GM21529 (cell line): ENCODE data around the gene HOTAIR.

Experiments
- ATAC-seq: cut with Tn5 transposase; IDR thresholded peaks from one replicate; pipeline ENCODE4 v1.9.1; 2021; ENCODE audit not compliant: unreplicated experiment

The HOTAIR gene

GRCh38 chr12:53976172-53976822 lies 1.5 kb upstream of the HOTAIR start:
- no peak for ATAC-seq

GRCh38 chr12:53975479-53976152 lies 862 bp upstream of the HOTAIR start:
- ATAC-seq: no peak

- ATAC-seq: no peak
Observed at GRCh38 chr12:53975064-53975471, 314 bp upstream of the HOTAIR start.

DNA sequence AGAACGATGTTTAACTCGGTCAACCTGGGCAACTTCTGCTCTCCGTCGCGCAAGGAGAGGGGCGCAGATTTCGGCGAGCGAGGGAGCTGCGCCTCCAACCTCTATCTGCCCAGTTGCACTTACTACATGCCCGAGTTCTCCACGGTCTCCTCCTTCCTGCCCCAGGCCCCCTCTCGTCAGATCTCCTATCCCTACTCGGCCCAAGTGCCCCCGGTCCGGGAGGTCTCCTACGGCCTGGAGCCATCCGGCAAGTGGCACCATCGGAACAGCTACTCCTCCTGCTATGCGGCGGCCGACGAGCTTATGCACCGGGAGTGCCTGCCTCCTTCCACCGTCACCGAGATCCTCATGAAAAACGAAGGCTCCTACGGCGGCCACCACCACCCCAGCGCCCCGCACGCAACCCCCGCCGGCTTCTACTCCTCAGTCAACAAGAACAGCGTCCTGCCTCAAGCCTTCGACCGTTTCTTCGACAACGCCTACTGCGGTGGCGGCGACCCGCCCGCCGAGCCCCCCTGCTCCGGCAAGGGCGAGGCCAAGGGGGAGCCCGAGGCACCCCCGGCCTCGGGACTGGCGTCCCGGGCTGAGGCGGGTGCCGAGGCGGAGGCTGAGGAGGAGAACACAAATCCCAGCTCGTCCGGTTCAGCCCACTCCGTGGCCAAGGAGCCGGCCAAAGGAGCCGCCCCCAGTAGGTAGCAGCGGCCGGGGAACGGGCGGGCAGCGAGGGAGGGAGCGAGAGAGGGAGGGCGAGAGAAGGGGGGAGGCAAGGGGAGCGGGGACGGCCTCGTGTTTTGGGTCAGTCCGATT lies 1.3 kb downstream of the HOTAIR start:
- ATAC-seq: no peak

GRCh38 chr12:53972722-53973235 lies 2.0 kb downstream of the HOTAIR start, which contains the start of gene HOXC11:
Gene HOXC11, plus strand, starts transcription at chr12:53973126. Its CDS starts 116 bp downstream, at chr12:53973242.
- no peak for ATAC-seq

DNA sequence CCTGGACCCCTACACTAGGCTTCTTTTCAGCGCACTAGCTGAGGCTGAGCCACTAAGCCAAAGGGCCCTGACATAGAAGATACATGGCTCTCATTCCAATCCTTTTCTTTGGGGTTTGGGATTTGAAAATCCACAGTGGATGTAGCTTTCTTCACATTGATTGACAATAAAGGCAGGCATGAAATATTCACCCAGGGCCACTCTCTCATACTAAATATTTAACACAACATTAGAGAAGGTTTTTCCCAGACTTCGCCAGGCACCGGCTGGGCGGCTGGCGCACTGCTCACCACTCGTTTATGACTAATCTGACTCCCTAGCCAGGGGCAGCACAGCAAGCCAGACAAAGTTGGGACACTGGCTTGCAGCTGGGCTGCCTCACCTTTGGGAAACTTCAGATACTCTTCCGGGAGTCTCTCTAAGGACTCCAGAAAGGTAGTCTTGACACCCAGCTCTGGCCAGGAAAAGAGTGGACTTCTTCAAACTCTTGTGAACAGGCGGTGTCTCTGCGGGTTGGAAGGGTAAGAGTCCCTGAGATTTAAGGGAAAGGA lies 2.5 kb downstream of the HOTAIR start:
- no peak for ATAC-seq

DNA sequence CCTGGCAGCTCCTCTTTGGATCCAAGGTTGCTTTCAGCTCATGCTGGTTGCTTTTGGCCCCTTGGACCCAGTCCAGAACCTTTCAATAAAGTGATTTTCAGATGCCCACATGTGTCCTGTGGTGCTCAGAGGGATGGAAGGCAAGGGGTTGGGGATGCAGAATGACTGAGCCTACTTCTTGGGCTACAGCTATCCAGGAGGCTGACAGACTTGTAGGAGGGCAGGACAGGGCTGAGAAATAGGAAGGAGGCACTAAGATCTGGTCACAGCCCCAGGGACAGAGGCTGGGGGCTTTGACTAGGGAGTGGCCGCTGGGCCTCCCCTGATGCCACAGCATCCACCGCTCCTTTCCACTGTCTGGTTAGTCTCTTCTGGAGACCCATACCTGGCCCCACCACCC lies 3.1 kb downstream of the HOTAIR start:
- ATAC-seq: no peak

GRCh38 chr12:53971129-53971528 lies 3.6 kb downstream of the HOTAIR start:
- no peak for ATAC-seq

DNA sequence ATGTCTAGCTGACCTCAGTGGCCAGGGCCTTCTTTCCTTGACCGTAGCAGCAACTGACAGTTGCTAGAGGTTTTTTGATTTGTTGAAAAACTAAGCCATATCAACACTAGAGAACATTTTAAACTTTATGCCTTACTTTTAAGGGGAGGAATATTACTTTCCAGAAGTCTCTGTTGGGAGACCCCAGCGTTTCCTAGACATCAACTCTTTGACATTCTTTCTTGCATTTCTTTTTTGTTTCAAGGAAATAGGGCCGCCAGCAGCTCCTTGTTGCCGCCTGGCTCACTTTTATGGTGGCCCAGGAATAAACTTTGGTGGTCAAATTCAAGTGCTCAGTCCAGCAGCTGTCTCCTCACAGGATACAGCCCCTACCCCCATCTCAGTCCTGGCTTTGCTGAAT lies 4.3 kb downstream of the HOTAIR start:
- no peak for ATAC-seq

DNA sequence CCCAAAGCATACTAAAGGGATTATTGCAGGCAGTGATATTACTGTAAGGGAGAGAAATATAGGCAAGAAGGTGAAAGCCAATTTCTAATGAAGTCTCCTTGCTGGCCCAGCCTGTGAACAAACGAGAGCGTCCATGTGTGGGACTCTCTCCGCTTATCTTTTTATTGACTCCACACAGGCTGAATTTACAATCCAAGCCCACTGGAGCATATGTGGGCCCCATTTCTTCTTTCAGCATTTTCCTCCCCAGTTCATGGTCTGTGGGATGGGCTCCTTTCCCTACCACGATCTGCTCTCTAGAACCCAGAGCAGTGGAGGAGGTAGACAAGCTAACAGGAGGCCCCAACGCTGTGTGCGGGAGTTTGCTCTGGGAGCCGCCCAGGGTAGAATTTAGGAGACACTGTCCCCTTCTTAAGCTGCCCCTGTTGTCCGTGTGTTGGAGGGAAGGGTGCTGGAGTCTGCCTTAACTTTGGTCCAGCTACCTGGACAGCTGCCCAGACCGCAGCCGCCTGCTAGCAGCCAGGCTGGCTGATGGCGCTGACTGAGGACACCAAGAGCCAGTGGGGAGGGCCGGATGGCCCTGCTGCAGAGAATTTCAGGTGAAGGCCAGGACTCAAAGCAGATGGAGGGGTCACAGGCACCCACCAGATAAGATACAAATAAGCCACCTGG lies 5.0 kb downstream of the HOTAIR start:
- ATAC-seq: no peak

- no peak for ATAC-seq
Observed at GRCh38 chr12:53968214-53969127, 6.3 kb downstream of the HOTAIR start.

DNA sequence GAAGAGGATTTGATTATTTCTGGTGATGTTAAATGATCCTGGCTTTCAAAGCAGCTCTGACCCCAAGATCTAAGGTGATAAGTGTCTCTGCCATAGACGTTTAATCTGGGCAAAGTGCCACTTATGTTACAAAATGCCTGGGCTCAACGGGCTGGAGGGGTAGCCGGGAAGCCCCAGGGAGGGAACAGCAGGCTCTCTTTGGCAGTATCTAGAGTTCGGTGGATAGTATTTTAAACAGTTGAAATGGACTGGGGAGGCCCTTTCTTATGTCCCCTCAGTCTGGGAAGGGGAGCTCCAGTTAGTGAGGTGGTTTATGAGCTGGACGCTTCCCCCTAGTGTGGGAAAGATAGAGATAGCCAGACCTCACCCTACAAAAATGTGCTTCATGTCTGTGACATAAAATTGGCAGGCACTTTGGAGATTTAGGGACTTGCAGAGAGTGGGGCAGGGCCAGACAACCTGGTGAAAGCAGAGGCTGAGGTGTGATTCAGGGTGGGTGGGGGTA lies 7.3 kb downstream of the HOTAIR start:
- no peak for ATAC-seq

- no peak for ATAC-seq
Observed at GRCh38 chr12:53966385-53967133, 8.2 kb downstream of the HOTAIR start.

DNA sequence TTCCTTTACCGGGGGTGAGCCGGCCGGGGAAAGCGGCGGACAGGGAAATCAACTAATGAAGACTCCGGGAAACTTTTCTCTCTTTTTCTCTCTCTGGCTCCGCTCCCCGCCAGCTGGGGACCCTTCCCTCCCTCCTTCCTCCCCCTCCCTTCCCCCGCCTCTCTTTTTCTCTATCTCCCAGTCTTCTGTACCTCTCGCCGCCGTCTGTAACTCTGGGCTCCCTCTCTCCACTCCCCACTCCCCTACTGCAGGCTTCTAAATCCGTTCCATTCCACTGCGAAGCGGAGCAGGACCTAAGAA lies 8.7 kb downstream of the HOTAIR start:
- no peak for ATAC-seq

DNA sequence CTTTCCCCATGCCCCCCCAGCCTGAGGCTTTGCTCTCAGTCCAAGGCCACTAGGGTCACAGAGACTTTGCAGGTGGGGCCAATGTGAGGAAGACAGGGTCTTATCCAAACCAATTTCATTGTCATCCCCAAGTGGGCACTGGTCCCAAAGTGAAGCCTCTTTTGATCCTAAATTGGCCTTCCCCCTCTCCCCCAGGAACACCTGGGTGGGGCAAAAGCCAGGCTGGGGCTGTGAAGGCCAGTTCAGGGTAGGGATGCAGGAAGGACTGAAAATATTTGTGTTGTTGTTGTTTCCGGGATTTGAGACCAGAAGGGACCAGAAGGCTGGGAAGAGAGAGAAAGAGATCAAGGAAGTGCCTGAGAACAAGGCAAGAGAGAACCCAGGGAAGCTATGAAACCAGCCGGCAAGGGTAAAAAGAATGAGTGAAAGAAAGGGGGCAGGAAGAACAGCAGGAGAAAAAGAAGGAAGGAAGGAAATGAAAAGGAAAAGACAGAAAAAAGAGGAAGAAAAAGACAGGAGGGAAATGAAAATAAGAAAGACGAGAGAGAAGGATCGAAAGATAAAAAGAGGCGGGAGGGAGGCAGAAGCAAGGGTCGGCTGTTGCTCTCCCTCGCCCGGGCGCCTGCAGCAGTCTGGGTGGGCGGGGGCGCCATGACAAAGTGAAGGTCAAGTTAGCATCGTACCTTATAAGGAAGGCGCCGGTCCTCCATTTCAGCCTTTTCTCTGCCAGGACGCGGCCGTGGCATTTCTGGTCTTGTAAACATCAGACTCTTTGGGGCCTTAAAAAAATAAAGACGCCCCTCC lies 9.3 kb downstream of the HOTAIR start:
- no peak for ATAC-seq

DNA sequence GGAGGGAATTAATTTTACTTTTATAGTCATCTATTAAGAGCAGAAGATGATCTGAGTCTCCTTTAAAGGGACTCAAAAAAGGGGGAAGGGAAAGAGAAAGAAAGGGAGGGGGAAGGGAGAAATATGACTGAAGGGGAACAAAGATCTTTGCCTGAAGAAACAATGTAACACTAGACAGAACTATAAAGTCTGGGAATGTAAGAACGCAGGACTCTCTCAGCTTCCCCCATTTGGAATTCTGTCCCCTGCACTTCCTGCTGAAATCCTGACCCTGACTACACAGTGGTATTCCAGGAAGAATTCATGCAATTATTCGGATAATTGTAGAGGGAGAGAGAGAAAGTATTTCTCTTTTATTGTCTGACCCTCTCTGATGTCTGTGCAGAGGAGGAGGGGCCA lies 10.4 kb downstream of the HOTAIR start:
- ATAC-seq: no peak

GRCh38 chr12:53963434-53964314 lies 11.1 kb downstream of the HOTAIR start:
- no peak for ATAC-seq
